SJCRH30 (cell line): ENCODE results near the gene LRRC53. TPM values are rescaled to one million over a fixed set of nuclear protein-coding genes. Genes with fewer than 3 reads are reported as not detected.

Experiments used
- DNase-seq, 2 experiments: peaks; one replicate each; pipeline ENCODE4 v3.0.0-alpha.2; 2015 to 2020
- H3K27ac ChIP-seq: fragments of 250-450 bp; sonication (Bioruptor Pico); 2 replicates; pipeline ENCODE4 v1.5.1; 2020; ENCODE audit warnings: mild to moderate bottlenecking, moderate library complexity
- H3K27me3 ChIP-seq: fragments of 250-450 bp; sonication (Bioruptor Pico); 2 replicates; pipeline ENCODE4 v1.5.1; 2020; ENCODE audit warnings: mild to moderate bottlenecking, moderate library complexity
- H3K36me3 ChIP-seq: fragments of 250-450 bp; sonication (Bioruptor Pico); 2 replicates; pipeline ENCODE4 v1.5.1; 2020; ENCODE audit warnings: mild to moderate bottlenecking, moderate library complexity
- H3K4me1 ChIP-seq: fragments of 250-450 bp; sonication (Bioruptor Pico); 2 replicates; pipeline ENCODE4 v1.5.1; 2020; ENCODE audit warnings: mild to moderate bottlenecking, moderate library complexity
- H3K4me3 ChIP-seq: fragments of 250-450 bp; sonication (Bioruptor Pico); 2 replicates; pipeline ENCODE4 v1.5.1; 2020; ENCODE audit warnings: mild to moderate bottlenecking, moderate library complexity
- H3K9me3 ChIP-seq: fragments of 250-450 bp; sonication (Bioruptor Pico); replicated peaks from 2 replicates; pipeline ENCODE4 v1.5.1; 2020; ENCODE audit warnings: mild to moderate bottlenecking, moderate library complexity
- total RNA-seq: library from RNA; depleted of rRNA; stranded (reverse); fragments of >200 nt; shearing (Covaris generic); gene quantifications from 2 replicates; pipeline ENCODE4 v1.2.3, GENCODE V29; 2014

The LRRC53 gene
- total RNA-seq, 1 experiment from 2014 or later = not detected

DNA sequence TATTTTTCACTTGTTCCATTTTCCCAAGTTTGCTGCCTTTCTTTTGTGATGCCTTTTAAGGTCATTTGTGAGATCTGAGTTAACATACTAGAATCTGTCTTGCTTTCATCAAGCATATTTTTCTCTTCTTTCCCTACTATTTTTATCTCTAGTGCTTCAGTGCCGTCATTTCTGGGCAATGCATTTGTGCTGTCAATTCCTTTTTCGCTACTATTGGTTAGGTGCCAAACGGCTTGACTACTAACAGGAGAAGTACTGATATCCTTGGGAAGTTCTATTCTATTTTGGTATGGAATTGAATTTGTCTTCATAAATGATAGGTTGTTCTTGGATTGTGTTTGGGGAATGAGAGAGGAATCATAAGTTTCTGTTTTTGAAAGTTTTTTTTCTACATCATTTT is 42.2 kb downstream of the LRRC53 start:
- H3K4me1 ChIP-seq = no peaks in the 10 kb centered on the region

DNA sequence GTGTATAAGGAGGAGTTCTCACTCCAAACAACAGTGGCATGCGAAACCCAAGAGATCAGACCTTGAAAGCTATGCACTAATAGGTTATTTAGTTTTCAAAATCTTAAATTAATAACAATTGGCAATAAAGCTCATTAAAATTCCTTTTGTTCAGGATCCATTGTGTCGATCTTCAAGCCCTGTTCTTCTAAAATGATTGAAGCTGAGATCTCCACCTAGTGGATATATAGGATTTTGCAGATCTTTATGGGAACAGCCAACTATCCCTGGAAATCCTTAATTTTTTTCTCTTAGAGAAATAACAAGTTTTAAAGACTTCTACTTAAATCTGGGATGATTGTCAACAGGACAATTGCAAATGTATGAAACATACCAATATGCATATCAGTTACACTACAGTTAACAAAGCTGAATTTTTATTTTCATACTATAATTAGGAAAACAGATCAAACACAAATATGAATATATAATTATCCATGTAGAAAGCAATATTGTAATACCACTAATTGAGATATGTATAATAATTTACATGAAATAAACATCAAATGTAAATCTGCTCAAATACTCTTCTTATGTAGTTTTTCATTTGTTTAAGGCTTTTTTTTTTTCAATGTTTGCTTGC is 43.3 kb downstream of the LRRC53 start:
- Histone ChIP-seq H3K4me3 (no peak overlapping the region), H3K36me3 (no peaks in the 10 kb centered on the region), H3K4me1 (no peaks in the 10 kb centered on the region), H3K9me3 (no peaks in the 10 kb centered on the region), H3K27me3 (no peaks in the 10 kb centered on the region), H3K27ac (no peak overlapping the region)
- DNase-seq = peak in 1 of 2 experiments; percentile 62

More for the DNA sequence above, 42.2 kb downstream of the LRRC53 start:
- DNase-seq = no peak
- Histone ChIP-seq H3K36me3 (no peaks in the 10 kb centered on the region), H3K27me3 (no peaks in the 10 kb centered on the region), H3K4me3 (no peak overlapping the region), H3K9me3 (no peaks in the 10 kb centered on the region), H3K27ac (no peak overlapping the region)

DNA sequence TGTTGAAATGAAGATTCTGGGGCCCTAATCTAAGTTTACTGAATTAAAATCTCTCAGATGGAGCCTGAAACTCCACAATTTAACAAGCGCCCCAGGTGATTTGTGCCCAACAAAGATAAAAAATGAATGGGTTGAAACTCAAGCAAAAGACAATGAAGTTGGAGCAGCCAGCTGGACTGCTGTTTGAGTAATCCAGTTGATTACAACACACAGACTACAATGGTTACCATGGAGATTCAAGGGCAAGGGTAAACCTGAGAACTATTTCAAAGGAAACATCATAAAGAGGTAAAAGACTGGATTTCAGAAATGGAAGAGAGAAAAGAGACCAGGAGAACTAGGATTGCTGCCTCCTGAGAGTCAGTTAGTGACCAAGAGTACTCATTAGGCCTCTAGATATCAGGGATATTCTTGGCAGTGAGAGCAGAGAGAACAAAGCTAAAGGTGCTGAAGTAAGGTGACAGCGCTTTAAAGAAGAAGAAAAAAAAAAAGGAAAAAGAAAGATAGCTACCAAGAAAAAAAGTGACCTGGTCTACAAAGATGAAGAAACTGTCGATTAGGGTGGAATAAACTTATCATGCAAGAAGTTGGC is 44.5 kb downstream of the LRRC53 start:
- H3K27ac ChIP-seq = no peak overlapping the region
- no peaks in the 10 kb centered on the region for H3K4me1 ChIP-seq
- H3K4me3 ChIP-seq = no peak overlapping the region
- no peaks in the 10 kb centered on the region for H3K9me3 ChIP-seq
- H3K27me3 ChIP-seq = no peaks in the 10 kb centered on the region
- no peak for DNase-seq
- no peaks in the 10 kb centered on the region for H3K36me3 ChIP-seq

DNA sequence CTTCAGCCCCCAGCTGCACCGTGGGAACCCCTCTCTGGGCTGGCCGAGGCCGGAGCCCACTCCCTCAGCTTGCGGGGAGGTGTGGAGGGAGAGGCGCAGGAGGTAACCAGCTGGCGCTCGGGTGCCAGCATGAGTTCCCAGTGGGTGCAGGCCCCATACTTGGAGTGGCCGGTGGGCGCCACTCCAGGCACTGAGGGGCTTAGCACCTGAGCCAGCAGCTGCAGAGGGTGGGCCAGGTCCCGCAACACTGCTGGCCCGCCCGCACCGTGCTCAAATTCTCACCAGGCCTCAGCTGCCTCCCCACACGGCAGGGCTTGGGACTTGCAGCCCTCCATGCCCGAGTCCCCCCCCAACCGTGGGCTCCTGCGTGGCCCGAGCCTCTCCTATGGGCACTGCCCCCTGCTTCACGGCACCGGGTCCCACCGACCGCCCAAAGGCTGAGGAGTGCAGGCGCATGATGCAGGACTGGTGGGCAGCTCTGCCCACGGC is 47.2 kb downstream of the LRRC53 start:
- H3K27me3 ChIP-seq = no peaks in the 10 kb centered on the region
- H3K9me3 ChIP-seq = no peaks in the 10 kb centered on the region
- H3K36me3 ChIP-seq = no peaks in the 10 kb centered on the region
- H3K27ac ChIP-seq = no peak overlapping the region
- no peak for DNase-seq
- H3K4me1 ChIP-seq = no peaks in the 10 kb centered on the region
- H3K4me3 ChIP-seq = no peak overlapping the region

DNA sequence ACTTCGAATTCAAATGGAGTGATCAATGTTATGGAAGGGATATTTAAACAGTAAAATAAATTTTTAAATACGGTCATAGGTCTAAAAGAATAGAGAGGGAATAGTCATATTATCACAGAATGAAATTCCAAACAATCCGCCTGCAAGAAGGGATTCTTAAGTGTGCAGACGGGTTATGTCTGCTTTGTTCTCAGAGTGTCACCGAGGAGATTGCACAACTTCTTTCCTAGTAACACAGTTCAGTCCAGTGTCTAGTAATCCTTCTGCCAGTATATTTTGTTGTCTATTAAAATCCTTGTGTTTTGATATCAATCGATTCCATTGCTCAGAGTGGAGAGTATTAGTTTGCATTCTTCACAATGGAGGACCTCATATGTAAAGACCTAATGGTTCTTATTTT is 48.4 kb downstream of the LRRC53 start:
- Histone ChIP-seq H3K36me3 (no peaks in the 10 kb centered on the region), H3K4me1 (no peaks in the 10 kb centered on the region), H3K4me3 (no peak overlapping the region), H3K27me3 (no peaks in the 10 kb centered on the region), H3K9me3 (no peaks in the 10 kb centered on the region), H3K27ac (no peak overlapping the region)
- DNase-seq = no peak

DNA sequence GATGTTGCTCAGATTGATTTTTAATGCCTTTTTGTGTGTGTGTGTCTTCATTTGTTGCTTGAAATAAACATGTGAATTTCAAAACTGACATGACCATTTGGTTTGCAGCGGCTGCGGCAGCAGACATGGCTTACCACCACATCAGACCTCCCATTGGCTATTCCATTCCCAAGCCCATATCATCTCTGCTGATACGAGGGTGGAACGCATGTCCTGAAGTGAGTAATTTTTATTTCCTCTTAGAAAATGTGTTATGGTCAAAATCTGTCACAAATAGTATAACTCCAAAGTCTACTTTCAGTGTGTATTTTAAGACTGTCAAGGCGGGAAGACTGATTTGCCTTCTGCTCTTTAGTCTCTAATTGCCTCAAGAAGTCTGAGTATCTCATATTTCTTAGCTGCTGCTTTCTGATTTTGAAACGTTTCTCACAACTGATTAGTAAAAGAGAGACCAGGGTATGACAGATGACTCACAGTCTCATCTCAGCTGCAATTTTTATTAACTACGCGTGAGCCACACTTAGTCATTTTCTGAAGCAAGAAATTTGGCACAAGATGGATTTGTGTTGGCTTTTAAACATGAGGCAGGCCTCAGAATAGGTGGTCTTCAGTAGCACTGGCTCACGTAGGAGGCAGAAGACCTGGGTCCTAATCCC is 49.0 kb downstream of the LRRC53 start:
- Histone ChIP-seq H3K9me3 (no peaks in the 10 kb centered on the region), H3K27me3 (no peaks in the 10 kb centered on the region), H3K36me3 (no peaks in the 10 kb centered on the region), H3K27ac (no peak overlapping the region), H3K4me1 (no peaks in the 10 kb centered on the region), H3K4me3 (no peak overlapping the region)
- no peak for DNase-seq

DNA sequence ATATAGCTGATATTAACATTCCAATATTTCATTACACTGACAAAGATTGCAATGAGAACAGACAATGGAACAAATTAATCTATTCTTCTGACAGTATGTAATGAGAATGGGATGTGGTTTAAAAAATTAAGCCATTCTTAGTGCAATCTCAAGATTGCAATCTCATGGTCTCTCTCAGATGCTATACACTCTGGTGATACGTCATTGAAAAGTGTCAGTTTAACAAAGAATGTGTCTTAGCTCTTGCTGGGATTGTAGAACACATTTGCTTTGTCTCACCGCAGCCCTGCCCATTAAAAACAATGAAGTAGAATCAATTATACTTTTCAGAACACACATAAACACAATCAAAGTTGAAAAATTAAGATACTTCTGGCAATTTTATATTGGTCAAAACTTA is 55.2 kb downstream of the LRRC53 start:
- Histone ChIP-seq H3K36me3 (no peaks in the 10 kb centered on the region), H3K27ac (no peak overlapping the region), H3K4me3 (no peak overlapping the region), H3K4me1 (no peaks in the 10 kb centered on the region), H3K27me3 (no peaks in the 10 kb centered on the region), H3K9me3 (no peaks in the 10 kb centered on the region)
- DNase-seq = no peak

DNA sequence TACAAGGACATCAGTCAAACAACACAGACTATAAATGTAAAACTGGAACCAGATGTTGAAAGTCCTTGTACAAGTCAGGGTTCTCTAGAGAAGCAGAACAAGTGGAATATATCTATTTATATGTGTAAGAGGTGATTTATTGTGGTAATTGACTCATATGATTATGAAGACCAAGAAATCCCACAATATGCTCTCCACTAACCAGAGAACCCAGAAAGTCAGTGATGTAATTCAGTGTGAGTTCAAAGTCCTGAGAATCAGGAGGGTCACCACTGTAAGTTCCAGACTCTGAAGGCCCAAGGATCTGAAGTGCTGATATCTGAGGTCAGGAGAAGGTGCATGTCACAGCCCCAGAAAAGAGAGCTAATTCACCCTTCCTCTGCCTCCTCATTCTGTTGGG is 57.0 kb downstream of the LRRC53 start:
- no peak for DNase-seq
- H3K4me1 ChIP-seq = no peaks in the 10 kb centered on the region

DNA sequence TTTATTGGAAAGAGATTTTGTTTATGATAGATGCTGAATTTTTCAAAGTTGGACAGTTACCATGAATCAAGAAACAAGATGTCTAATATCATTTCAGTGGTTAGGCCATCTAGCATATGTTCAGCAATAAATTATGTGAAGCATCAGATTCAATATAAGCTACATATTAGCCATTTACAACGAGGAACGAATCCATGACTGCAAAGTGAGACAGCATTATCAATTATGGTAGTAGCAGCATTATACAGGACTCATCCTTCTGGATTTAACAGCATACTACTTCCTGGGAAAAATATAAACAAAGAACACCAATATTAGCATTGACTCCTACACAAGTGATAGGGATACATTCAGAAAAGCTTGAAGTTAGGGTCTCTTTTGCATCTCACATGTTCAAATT is 59.1 kb downstream of the LRRC53 start:
- Histone ChIP-seq H3K27me3 (no peaks in the 10 kb centered on the region), H3K4me1 (no peaks in the 10 kb centered on the region), H3K27ac (no peak overlapping the region), H3K4me3 (no peak overlapping the region), H3K9me3 (no peaks in the 10 kb centered on the region), H3K36me3 (no peaks in the 10 kb centered on the region)
- no peak for DNase-seq

More for the DNA sequence above, 57.0 kb downstream of the LRRC53 start:
- Histone ChIP-seq H3K36me3 (no peaks in the 10 kb centered on the region), H3K27ac (no peak overlapping the region), H3K4me3 (no peak overlapping the region), H3K9me3 (no peaks in the 10 kb centered on the region), H3K27me3 (no peaks in the 10 kb centered on the region)

DNA sequence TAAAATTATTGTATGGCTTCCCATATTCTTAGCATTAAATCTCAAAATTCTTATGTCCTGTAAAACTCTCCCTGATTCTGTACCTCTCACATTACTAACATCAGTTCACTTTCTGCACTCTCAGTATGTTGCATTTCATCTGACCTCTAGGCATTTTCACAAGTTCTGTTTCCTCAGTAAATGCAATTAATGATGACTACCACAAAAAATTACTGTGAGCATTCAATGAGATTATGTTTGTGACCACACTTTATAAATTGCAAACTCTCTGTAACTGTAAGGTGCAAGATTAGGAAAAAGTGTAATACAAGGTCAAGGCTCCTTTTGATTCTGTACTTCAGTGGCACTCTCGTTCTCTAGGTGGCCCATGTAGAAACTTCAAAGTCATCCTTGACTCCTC is 60.4 kb downstream of the LRRC53 start:
- H3K36me3 ChIP-seq = no peaks in the 10 kb centered on the region
- H3K27me3 ChIP-seq = no peaks in the 10 kb centered on the region
- no peak overlapping the region for H3K27ac ChIP-seq
- no peaks in the 10 kb centered on the region for H3K9me3 ChIP-seq
- no peak overlapping the region for H3K4me3 ChIP-seq
- DNase-seq = no peak
- no peaks in the 10 kb centered on the region for H3K4me1 ChIP-seq

DNA sequence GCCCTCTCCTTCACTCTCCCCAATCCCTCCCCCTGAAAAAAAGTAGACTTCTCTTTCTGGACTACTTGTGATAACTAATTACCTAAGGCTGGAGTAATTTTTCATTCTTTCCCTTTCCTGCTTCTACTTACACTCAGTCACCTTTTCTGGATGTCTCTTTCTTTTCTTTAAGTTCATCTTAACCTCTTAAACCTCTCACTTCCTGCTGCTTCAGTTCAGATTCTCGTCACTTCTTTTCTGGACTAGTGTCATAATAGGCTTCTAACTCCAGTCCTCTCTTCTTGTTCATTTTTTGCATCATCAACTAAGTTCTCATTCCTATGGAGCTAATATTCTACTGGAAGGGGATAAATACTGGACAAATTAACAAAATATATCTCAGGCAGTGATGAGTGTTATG is 75.4 kb downstream of the LRRC53 start:
- no peak overlapping the region for H3K27ac ChIP-seq
- H3K4me1 ChIP-seq = no peaks in the 10 kb centered on the region
- H3K9me3 ChIP-seq = no peaks in the 10 kb centered on the region
- no peaks in the 10 kb centered on the region for H3K36me3 ChIP-seq
- DNase-seq = no peak
- no peaks in the 10 kb centered on the region for H3K27me3 ChIP-seq
- H3K4me3 ChIP-seq = no peak overlapping the region

DNA sequence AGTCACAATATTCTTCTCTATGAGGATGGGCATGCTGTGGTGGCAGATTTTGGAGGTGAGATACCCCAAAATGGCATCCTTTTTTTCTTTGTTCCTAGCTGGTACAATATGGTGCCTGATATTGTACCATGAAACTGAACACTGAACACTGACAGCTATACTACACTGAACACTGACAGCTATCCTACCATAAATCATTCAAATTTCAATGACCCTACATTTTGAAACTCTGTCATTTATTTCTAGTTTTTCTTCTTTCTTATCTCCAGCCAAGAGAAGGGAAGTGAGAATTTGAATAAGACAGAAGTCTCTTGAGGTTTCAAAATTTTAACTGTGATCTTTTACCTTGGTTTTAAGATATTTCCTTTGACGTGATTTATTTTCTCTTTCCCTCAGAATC is 76.3 kb downstream of the LRRC53 start:
- no peaks in the 10 kb centered on the region for H3K9me3 ChIP-seq
- H3K4me3 ChIP-seq = no peak overlapping the region
- no peaks in the 10 kb centered on the region for H3K36me3 ChIP-seq
- DNase-seq = no peak
- H3K4me1 ChIP-seq = no peaks in the 10 kb centered on the region
- H3K27ac ChIP-seq = no peak overlapping the region
- no peaks in the 10 kb centered on the region for H3K27me3 ChIP-seq

DNA sequence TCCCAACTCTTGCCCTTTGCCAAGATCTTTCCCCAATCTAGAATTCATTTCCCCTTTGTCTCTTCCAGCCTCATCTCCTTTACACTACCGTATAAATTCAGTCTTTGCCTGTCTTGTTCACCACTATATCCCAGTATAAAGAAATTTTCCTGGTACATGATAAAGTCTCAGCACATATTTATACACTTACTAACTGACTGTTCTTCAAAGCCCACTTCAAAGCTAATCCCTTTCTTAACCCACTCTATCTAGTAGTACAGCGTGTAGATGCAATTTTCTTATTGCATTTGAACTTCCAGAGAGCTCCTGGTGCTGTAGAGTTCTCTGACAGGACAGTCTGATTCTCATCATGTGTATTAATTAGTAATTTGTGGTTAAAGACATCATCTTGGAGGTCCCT is 78.1 kb downstream of the LRRC53 start:
- Histone ChIP-seq H3K36me3 (no peaks in the 10 kb centered on the region), H3K27ac (no peak overlapping the region), H3K27me3 (no peaks in the 10 kb centered on the region), H3K4me3 (no peak overlapping the region), H3K4me1 (no peaks in the 10 kb centered on the region), H3K9me3 (no peaks in the 10 kb centered on the region)
- no peak for DNase-seq

DNA sequence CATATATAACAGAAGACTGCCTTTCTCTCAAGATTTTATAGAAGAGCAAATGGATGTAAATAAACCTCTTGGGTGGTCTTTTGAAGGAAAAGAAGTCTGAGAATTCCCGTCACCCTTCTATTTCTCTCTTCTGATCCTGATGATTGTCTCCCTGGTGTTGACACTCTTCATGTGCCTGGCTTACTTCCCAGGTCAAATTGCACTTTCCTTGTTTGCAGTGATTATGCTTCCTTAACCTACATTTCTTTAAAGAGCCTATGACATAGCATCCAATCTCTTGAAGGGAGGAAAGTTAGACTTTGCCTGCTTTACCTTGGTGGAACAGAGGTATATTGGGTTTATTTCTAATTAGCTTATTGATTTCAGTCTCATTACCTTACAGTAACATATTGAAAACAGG is 80.1 kb downstream of the LRRC53 start:
- no peak for DNase-seq
- no peaks in the 10 kb centered on the region for H3K27me3 ChIP-seq
- no peaks in the 10 kb centered on the region for H3K4me1 ChIP-seq
- H3K27ac ChIP-seq = no peak overlapping the region
- no peaks in the 10 kb centered on the region for H3K9me3 ChIP-seq
- H3K36me3 ChIP-seq = no peaks in the 10 kb centered on the region
- no peak overlapping the region for H3K4me3 ChIP-seq

DNA sequence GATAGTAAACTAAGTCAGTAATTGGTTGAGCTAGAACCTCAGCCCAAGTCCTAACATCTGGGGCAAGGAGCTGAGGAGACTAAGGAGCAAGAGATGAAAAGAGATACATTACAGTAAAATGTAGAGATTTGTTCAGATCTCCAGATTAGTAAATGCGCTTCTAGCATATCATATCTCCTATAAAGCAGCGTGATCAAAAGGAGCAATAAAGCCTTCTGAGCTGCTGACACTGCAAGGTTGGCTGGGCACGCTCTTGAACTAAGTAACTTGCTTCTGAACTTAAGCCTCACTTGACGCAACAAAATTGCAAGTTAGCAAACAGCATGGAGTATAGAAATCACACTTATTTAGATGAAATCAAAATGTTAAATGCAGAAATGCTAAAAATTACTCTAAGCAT is 80.9 kb downstream of the LRRC53 start:
- H3K27ac ChIP-seq = no peak overlapping the region
- H3K27me3 ChIP-seq = no peaks in the 10 kb centered on the region
- H3K9me3 ChIP-seq = no peaks in the 10 kb centered on the region
- no peak overlapping the region for H3K4me3 ChIP-seq
- H3K4me1 ChIP-seq = no peaks in the 10 kb centered on the region
- DNase-seq = no peak
- no peaks in the 10 kb centered on the region for H3K36me3 ChIP-seq
